Measurements from ENCODE around the gene PATL1.

The PATL1 gene

GRCh38 chr11:59614277-59615119, 54.3 kb downstream of the PATL1 start:
- peak; percentile 32 for DNase-seq (ENCODE audit: low spot score)

DNA sequence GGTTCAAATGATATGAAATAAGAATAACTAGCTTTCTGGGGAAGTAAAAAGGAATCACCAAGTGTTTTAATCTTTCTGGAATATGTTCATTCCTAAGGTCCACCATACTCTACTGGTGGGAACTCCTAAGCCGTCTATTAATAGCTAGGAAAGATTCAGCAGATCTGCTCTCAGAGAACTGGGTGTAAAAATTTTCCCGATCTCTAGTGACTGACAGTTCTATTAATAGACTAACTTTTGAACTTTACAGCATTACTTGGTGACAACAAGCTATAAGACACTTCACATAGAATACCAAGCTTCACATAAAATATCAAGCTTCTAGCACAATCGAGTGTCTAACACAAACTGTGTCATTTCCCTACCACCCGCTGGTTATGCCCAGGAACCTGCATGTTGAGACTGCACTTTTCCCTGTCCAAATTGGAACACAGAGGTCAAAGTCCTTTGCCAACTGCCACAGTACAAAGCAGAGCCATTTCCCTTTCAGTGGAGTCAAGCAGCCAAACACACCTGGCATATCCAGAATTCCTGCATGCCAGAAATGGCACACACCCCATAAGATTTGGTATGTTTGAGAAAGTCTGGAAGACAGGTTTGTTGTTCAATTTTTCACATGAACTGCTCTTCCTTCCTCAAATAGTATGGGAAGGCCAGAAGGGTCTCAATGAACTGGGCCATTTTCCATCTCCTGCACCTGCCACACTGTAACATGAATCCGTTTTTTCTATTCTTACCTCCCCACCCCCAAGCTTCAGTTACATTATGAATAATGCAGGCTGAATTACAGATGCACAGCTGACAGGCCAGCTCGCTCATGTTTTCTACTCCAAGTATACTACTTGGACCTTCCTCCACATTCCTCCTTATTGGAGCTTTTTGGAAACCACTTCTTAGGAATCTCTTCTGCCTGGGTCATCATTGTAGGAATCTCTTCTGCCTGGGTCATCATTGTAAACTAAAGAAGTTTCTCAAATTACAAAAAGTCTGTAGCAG, 57.0 kb downstream of the PATL1 start:
- no peak for DNase-seq (ENCODE audit: low spot score)

GRCh38 chr11:59610289-59610688, 58.5 kb downstream of the PATL1 start:
- DNase-seq (ENCODE audit: low spot score) = no peak

DNA sequence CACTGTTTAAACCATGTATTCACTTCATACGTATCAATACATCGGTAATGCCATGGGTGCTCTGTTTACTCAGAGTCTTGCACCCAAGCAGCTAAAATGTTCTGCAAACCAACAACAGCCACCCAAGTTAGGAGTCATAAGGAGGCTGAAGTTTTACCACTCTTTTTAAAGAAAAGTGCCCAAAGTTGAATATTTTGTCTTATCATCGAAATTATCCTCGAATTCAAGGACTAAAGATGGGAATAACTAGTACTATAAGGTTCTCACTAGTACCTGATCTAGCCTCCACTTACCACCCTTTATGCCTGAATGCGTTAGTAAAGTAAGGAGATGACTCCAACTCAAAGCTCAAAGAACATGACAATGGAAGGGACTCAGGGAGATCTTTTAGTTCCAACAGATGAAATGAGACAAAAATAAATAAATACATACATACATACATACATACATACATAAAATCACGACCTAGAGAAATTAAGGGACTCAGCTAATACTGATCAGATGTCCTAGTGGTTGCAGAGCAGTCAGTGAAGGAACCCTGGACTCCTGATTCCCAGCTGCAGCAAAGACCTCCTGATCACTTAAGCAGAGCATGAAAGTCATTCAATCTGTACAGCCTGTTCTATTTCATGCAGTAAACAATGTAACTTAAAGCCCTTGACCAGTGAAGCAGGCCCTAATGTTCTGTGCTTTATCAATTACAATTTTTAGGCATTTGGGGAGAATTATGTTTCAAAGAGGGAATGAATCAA, 61.0 kb downstream of the PATL1 start:
- DNase-seq (ENCODE audit: low spot score) = no peak

DNA sequence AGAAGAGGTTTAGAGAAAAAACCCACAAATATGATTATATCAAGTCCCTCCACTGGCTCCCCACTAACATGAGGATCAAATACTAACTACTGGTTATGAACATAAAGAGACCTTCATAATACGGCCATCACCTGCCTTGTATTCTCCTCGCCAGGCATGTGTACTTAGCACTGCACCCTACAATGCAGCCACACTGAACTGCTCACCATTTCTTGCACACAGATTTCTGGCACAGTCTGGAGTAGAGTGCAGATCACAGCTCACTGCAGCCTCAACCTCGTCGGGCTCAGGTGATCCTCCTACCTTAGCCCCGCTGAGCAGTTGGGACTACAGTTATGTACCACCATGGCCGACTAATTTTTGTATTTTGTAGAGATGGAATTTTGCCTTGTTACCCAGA, 66.4 kb downstream of the PATL1 start:
- no peak for DNase-seq (ENCODE audit: low spot score)

GRCh38 chr11:59601788-59602187, 67.0 kb downstream of the PATL1 start:
- DNase-seq (ENCODE audit: low spot score) = no peak

DNA sequence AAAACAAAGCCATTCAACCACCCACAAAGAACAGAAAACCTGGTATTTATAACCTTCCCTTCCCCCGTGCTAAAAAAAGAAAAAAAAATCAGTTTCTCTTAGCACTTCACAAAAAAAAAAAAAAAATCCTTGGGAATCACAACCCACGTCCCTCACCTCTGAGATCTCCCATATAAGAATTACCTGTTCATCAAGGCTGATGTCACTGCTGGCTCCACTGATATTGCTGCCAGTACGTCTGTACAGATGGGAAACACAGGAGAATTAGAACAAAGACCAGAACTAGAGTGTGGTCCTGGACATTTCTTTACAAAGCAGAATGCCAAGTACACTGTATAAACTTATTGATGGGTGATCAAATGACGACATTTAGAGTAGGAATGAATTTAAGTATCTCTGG, 68.2 kb downstream of the PATL1 start:
- DNase-seq (ENCODE audit: low spot score) = no peak

DNA sequence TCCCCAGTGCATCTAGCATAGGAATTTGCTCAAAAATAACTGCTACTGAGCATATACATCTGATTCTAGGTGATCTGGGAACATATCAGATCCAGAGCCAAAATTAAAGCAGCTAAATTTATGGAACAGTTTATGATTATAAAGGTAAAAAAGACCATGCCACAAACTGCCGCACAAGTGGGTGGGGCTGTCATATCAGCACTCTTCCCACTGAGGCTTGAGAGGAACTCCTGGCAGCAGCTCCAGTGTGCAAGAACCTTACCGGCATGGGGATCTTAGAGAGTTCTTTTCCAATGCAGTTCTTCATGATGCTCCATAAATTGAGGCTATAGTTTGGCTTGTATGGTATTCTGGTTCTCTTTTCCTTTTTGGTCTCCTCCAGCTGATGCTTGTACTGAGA, 68.6 kb downstream of the PATL1 start:
- DNase-seq (ENCODE audit: low spot score) = no peak

DNA sequence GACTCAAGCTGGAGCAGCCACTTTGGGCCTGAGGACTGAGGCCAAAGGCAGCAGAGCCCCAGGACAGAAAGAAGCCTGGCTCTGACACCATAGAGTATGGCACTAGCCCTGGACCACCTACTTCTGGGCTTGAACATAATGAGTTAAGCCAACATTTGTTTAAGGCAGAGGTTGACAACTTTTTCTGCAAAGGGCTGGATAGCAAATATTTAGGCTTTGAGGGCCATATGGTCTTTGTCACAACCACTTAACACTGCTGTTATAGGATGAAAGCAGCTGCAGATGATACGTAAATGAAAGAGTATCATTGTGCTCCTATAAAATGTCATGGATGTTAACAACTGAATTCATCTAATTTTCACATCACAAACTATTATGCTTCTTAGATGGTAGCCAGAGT, 69.9 kb downstream of the PATL1 start:
- no peak for DNase-seq (ENCODE audit: low spot score)

Measured in pons (tissue), 1 donor.